Heart left ventricle (tissue), 16 donors: Measurements from ENCODE around the gene PHF3. TPM values are rescaled to one million over a fixed set of nuclear protein-coding genes. Genes with fewer than 3 reads are reported as not detected.

Experiments
- ATAC-seq, 4 donors: fragments of 200-7000 bp; cut with Tn5 transposase; one replicate each; pipeline ENCODE4 v1.9.1; 2020 to 2022; ENCODE audit warnings: moderate library complexity in 4 of 4, mild to moderate bottlenecking in 3 of 4, moderate number of reproducible peaks in 1 of 4
- DNase-seq, 5 donors: peaks; one replicate each; pipeline ENCODE4 v3.0.0-alpha.2; 2020
- H3K27ac ChIP-seq, 12 donors: fragments of 200-600 bp; sonication (generic) in 4 of 12; one replicate each; pipeline versions ENCODE4 v1.5.0 to v1.8.0; 2016 to 2022; ENCODE audit warnings: mild to moderate bottlenecking in 2 of 12
- H3K27me3 ChIP-seq, 9 donors: fragments of 200-600 bp; sonication (generic) in 2 of 9; one replicate each; pipeline versions ENCODE4 v1.5.1 to v1.8.0; 2016 to 2022; ENCODE audit warnings: mild to moderate bottlenecking in 3 of 9
- H3K36me3 ChIP-seq, 9 donors: fragments of 200-600 bp; sonication (generic) in 2 of 9; one replicate each; pipeline versions ENCODE4 v1.5.0 to v1.8.0; 2018 to 2022; ENCODE audit warnings: mild to moderate bottlenecking in 2 of 9
- H3K4me1 ChIP-seq, 12 donors: fragments of 200-600 bp; sonication (generic) in 4 of 12; one replicate each; pipeline versions ENCODE4 v1.5.0 to v1.8.0; 2016 to 2022; ENCODE audit warnings: mild to moderate bottlenecking in 3 of 12
- H3K4me3 ChIP-seq, 12 donors: fragments of 200-600 bp; sonication (generic) in 4 of 12; one replicate each; pipeline versions ENCODE4 v1.5.0 to v1.8.0; 2017 to 2022; ENCODE audit warnings: mild to moderate bottlenecking in 9 of 12, moderate library complexity in 4 of 12
- H3K9me3 ChIP-seq, 12 donors: fragments of 200-600 bp; sonication (generic) in 4 of 12; one replicate each; pipeline versions ENCODE4 v1.5.0 to v1.8.0; 2016 to 2022; ENCODE audit warnings: mild to moderate bottlenecking in 1 of 12
- POLR2A ChIP-seq, 2 donors: fragments of 450-650 bp; IDR thresholded peaks; one replicate each; pipeline ENCODE4 v1.6.1; 2017; ENCODE audit warnings: antibody characterized with exemption in 2 of 2, mild to moderate bottlenecking in 2 of 2, moderate library complexity in 2 of 2
- WGBS, 4 donors: extraction: QIAGEN DNeasy Blood & Tissue Kit in 2 of 4; methylation state at CpG; one replicate each; pipeline versions ENCODE4 v1.1.5 to v1.1.7; 2013 to 2018; 5-methylcytosine and 5-hydroxymethylcytosine counted together
- intact Hi-C, 10 donors: fragments of 100-400 bp; cut with DNase I; formaldehyde crosslinking; loops; one replicate each; pipeline versions ENCODE4 v1.11.1 to v1.14.2; 2022
- polyA plus RNA-seq, 2 donors: library from polyadenylated mRNA; stranded (reverse); fragments of 200-250 nt; gene quantifications; one replicate each; pipeline ENCODE4 v1.2.3, GENCODE V29; 2013
- total RNA-seq, 9 donors: library from RNA; depleted of rRNA in 2 of 9; stranded (reverse); fragments of >200 nt in 2 of 9; fragmentation: NEBNext Ultra II Directional in 3 of 9; extraction: Animal tissue kit (Norgen Biotek cat#: 25700) in 3 of 9; gene quantifications; one replicate each; pipeline versions ENCODE4 v1.1.0 to v1.2.4, GENCODE V29; 2016 to 2023
- TF ChIP-seq, protein P1 (sequence below), 12 donors: fragments of 200-600 bp; sonication (generic) in 4 of 12; IDR thresholded peaks; one replicate each; pipeline versions ENCODE4 v1.5.0 to v1.8.0; 2018 to 2022; ENCODE audit warnings: antibody characterized with exemption in 12 of 12, mild to moderate bottlenecking in 5 of 12
- donor health status: ischemic (EF 13 %, LVEDD 7.1; RV severe dilation, severe dysfunction).
- donor health status: healthy with polysubstance abuse.
- donor health status: DM: no; HTN: yes; CAD: no.
- donor health status: DM: no; HTN: no; CAD: no.
- donor health status: ischemic (EF 25% LVEDD 6.9; RV normal size, moderate dysfunction).
- donor health status: ischemic (EF 25% LVEDD 5.7; RV mildly dilated, moderate dysfunction).
- donor health status: healthy.
- donor health status: DM: yes; HTN: yes; CAD: no.
- donor health status: ischemic (EF 35%, LVEDD 5.7; RV mildly dilated, moderate dysfunction).
- donor health status: nonischemic (EF 11% LVEDD 7.7; RV severe dilation, severe dysfunction).
- donor health status: DM: yes; HTN: yes; CAD: no.
- donor health status: PGD.
- donor health status: ischemic (EF 29% LVEDD 5.4; RV normal size, mild dysfunction).
- donor health status: nonischemic (EF 23%, LVEDD 6.1; RV moderate dilation, normal function).

The PHF3 gene
- total and polyA plus RNA-seq, 11 donors: 5.3 to 53.5 (median 34.0) TPM

DNA sequence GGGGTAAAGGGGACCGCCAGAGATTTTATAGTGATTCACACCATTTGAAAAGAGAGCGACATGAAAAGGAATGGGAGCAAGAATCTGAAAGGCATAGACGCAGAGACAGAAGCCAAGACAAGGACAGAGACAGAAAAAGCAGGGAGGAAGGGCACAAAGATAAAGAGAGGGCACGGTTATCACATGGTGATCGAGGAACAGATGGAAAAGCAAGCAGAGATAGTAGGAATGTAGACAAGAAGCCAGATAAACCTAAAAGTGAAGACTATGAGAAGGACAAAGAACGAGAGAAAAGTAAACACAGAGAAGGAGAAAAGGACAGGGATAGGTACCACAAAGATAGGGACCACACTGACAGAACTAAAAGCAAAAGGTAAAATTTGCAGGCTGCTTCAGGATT, 77.7 kb downstream of the PHF3 start:
- TF ChIP-seq, protein P1, sequence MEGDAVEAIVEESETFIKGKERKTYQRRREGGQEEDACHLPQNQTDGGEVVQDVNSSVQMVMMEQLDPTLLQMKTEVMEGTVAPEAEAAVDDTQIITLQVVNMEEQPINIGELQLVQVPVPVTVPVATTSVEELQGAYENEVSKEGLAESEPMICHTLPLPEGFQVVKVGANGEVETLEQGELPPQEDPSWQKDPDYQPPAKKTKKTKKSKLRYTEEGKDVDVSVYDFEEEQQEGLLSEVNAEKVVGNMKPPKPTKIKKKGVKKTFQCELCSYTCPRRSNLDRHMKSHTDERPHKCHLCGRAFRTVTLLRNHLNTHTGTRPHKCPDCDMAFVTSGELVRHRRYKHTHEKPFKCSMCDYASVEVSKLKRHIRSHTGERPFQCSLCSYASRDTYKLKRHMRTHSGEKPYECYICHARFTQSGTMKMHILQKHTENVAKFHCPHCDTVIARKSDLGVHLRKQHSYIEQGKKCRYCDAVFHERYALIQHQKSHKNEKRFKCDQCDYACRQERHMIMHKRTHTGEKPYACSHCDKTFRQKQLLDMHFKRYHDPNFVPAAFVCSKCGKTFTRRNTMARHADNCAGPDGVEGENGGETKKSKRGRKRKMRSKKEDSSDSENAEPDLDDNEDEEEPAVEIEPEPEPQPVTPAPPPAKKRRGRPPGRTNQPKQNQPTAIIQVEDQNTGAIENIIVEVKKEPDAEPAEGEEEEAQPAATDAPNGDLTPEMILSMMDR (IDR thresholded peaks at IDR 0.05): no peak
- TF ChIP-seq POLR2A (IDR thresholded peaks at IDR 0.05): no peak
- no peak overlapping the region for H3K27ac ChIP-seq
- ATAC-seq (no peak), DNase-seq (no peak)
- no peak overlapping the region for H3K4me3 ChIP-seq
- intact Hi-C loops: no loop called here
- H3K4me1 ChIP-seq: no peaks in the 10 kb centered on the region
- no peaks in the 10 kb centered on the region for H3K9me3 ChIP-seq
- WGBS, 4 donors: 85 to 90% (median 87%) methylated on average over 6 of the region's 6 CpGs
- no peaks in the 10 kb centered on the region for H3K27me3 ChIP-seq
- H3K36me3 ChIP-seq: peaks cover 4 to 68% (median 65%) of the 10 kb centered on the region in 9 donors

DNA sequence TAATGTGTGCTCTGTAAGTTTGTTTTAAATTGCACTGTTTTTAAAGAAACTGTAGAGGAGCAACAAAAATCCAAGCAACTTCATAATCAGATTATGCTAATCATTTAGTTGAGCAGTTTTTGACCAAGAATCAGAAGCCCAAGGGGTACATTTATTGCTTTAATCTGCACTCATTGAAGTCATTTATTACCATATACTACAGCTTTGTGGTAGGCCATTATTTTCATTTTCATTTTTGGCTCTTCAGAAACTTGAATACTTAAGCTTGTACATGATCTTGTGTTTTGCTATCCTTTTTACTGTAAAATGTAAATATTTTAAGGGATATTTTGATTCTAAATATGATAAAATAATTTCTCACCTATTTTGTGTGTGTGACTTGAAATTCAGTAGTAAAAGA, 78.5 kb downstream of the PHF3 start:
- DNase-seq (no peak), ATAC-seq (no peak)
- no peaks in the 10 kb centered on the region for H3K4me1 ChIP-seq
- intact Hi-C loops: no loop called here
- no peak overlapping the region for H3K4me3 ChIP-seq
- TF ChIP-seq POLR2A (IDR thresholded peaks at IDR 0.05): no peak
- TF ChIP-seq, protein P1 (IDR thresholded peaks at IDR 0.05): no peak
- H3K27me3 ChIP-seq: no peaks in the 10 kb centered on the region
- H3K36me3 ChIP-seq: peaks cover 4 to 61% (median 58%) of the 10 kb centered on the region in 9 donors
- H3K27ac ChIP-seq: no peak overlapping the region
- H3K9me3 ChIP-seq: no peaks in the 10 kb centered on the region

GRCh38 chr6:63716169-63716568, 80.6 kb downstream of the PHF3 start:
- intact Hi-C loops: no loop called here
- no peak overlapping the region for H3K27ac ChIP-seq
- TF ChIP-seq POLR2A (IDR thresholded peaks at IDR 0.05): no peak
- TF ChIP-seq, protein P1 (IDR thresholded peaks at IDR 0.05): no peak
- H3K27me3 ChIP-seq: no peaks in the 10 kb centered on the region
- no peak overlapping the region for H3K4me3 ChIP-seq
- no peaks in the 10 kb centered on the region for H3K9me3 ChIP-seq
- H3K4me1 ChIP-seq: no peaks in the 10 kb centered on the region
- H3K36me3 ChIP-seq: peaks cover 4 to 40% (median 37%) of the 10 kb centered on the region in 9 donors
- DNase-seq (no peak), ATAC-seq (no peak)
- WGBS, 4 donors: 97% methylated on average over 2 of the region's 2 CpGs

DNA sequence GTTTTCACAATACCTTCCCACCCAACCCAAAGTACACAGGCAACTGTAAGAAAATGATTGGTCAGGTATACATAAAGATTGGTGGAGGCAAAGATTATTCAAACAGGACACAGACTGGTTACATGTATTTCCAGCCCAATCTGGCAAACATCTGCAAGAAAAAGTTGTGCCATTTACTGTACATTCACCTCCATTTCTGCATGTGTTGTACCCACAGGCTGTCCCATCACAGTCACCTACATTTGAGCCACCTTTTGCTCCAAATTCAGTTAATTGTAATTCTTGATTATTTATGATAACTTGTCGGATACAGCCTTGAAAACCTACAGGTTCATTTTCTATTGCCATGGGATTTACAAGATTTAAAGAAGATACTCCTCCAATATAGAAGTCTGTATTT, 85.6 kb downstream of the PHF3 start:
- DNase-seq (no peak), ATAC-seq (no peak)
- Histone ChIP-seq H3K36me3 (no peaks in the 10 kb centered on the region), H3K27ac (no peak overlapping the region), H3K4me1 (no peaks in the 10 kb centered on the region), H3K9me3 (no peaks in the 10 kb centered on the region), H3K4me3 (no peak overlapping the region), H3K27me3 (no peaks in the 10 kb centered on the region)
- TF ChIP-seq POLR2A (IDR thresholded peaks at IDR 0.05): no peak
- TF ChIP-seq, protein P1 (IDR thresholded peaks at IDR 0.05): no peak
- intact Hi-C loops: no loop called here
- WGBS, 4 donors: 89 to 100% (median 95%) methylated on average over 1 of the region's 1 CpG
